ENCODE results near the gene C2CD3. TPM values are rescaled to one million over a fixed set of nuclear protein-coding genes. Genes with fewer than 3 reads are reported as not detected.

C2CD3 gene
- total RNA-seq, result 10.5 TPM
- long read RNA-seq, partial matches to known transcripts, result 0 of 2 reads
- long read RNA-seq, other reads (novel, unspliced or antisense), result 2 of 2 reads

GRCh38 chr11:74170694-74171629, at the start of gene C2CD3, which contains the start of gene PPME1:
TSS of gene C2CD3 (minus strand) at chr11:74171002. CDS start at chr11:74170792, 210 bp downstream.
TSS of gene PPME1 (plus strand) at chr11:74171289. CDS start at chr11:74171422, 133 bp downstream.
- DNase-seq (peak; percentile 98), ATAC-seq (peak; percentile 98)
- intact Hi-C loops (cut with micrococcal nuclease), result no loop called here

- DNase-seq (no peak), ATAC-seq (no peak)
- intact Hi-C loops (cut with micrococcal nuclease), result no loop called here
These were observed 49.6 kb upstream of the C2CD3 start for GRCh38 chr11:74220376-74220775.

- peak; percentile 35 for ATAC-seq
- intact Hi-C loops (cut with micrococcal nuclease), result no loop called here
- no peak for DNase-seq
These were observed 41.7 kb upstream of the C2CD3 start for GRCh38 chr11:74212533-74212932.

GRCh38 chr11:74208507-74208906, 37.7 kb upstream of the C2CD3 start:
- DNase-seq (no peak), ATAC-seq (no peak)
- intact Hi-C loops (cut with micrococcal nuclease), result no loop called here

GRCh38 chr11:74206746-74207145, 35.9 kb upstream of the C2CD3 start:
- DNase-seq (no peak), ATAC-seq (no peak)
- intact Hi-C loops (cut with micrococcal nuclease), result no loop called here

GRCh38 chr11:74205181-74205580, 34.4 kb upstream of the C2CD3 start:
- ATAC-seq, result no peak
- intact Hi-C loops (cut with micrococcal nuclease), result no loop called here
- no peak for DNase-seq

- intact Hi-C loops (cut with micrococcal nuclease), result no loop called here
- DNase-seq, result no peak
- no peak for ATAC-seq
These were observed 33.9 kb upstream of the C2CD3 start for GRCh38 chr11:74204701-74205100.

GRCh38 chr11:74203966-74204365, 33.2 kb upstream of the C2CD3 start:
- no peak for ATAC-seq
- DNase-seq, result no peak
- intact Hi-C loops (cut with micrococcal nuclease), result no loop called here

- DNase-seq (no peak), ATAC-seq (no peak)
- intact Hi-C loops (cut with micrococcal nuclease), result no loop called here
These were observed 26.1 kb upstream of the C2CD3 start for GRCh38 chr11:74196781-74197486.

- DNase-seq (no peak), ATAC-seq (no peak)
- intact Hi-C loops (cut with micrococcal nuclease), result no loop called here
These were observed 25.0 kb upstream of the C2CD3 start for GRCh38 chr11:74195828-74196227.

GRCh38 chr11:74185695-74186094, 14.9 kb upstream of the C2CD3 start:
- DNase-seq (no peak), ATAC-seq (no peak)
- intact Hi-C loops (cut with micrococcal nuclease), result no loop called here

GRCh38 chr11:74185285-74185684, 14.5 kb upstream of the C2CD3 start:
- DNase-seq (no peak), ATAC-seq (no peak)
- intact Hi-C loops (cut with micrococcal nuclease), result no loop called here

GRCh38 chr11:74182635-74183034, 11.8 kb upstream of the C2CD3 start:
- ATAC-seq, result no peak
- intact Hi-C loops (cut with micrococcal nuclease), result no loop called here
- DNase-seq, result no peak

GRCh38 chr11:74179234-74180052, 8.6 kb upstream of the C2CD3 start:
- intact Hi-C loops (cut with micrococcal nuclease), result no loop called here

GRCh38 chr11:74175920-74176319, 5.1 kb upstream of the C2CD3 start:
- DNase-seq (no peak), ATAC-seq (no peak)
- intact Hi-C loops (cut with micrococcal nuclease), result no loop called here

More at GRCh38 chr11:74179234-74180052, 8.6 kb upstream of the C2CD3 start:
- no peak for DNase-seq
- no peak for ATAC-seq

GRCh38 chr11:74171997-74172396, 1.2 kb upstream of the C2CD3 start:
- no peak for DNase-seq
- no peak for ATAC-seq
- intact Hi-C loops (cut with micrococcal nuclease), result no loop called here

- ATAC-seq, result no peak
- intact Hi-C loops (cut with micrococcal nuclease), result no loop called here
These were observed 797 bp upstream of the C2CD3 start for GRCh38 chr11:74171630-74171968.

GRCh38 chr11:74169738-74170458, 904 bp downstream of the C2CD3 start:
- ATAC-seq (no peak), DNase-seq (no peak)
- intact Hi-C loops (cut with micrococcal nuclease), result no loop called here

More at GRCh38 chr11:74171630-74171968, 797 bp upstream of the C2CD3 start:
- no peak for DNase-seq

GRCh38 chr11:74168838-74169237, 2.0 kb downstream of the C2CD3 start:
- DNase-seq (no peak), ATAC-seq (no peak)
- intact Hi-C loops (cut with micrococcal nuclease), result no loop called here

Measured in left ventricle myocardium superior (tissue), 1 donor.